ENCODE results near the gene MTMR11. TPM values are rescaled to one million over a fixed set of nuclear protein-coding genes. Genes with fewer than 3 reads are reported as not detected.

Gene MTMR11
- total and polyA plus RNA-seq, 2 of the 8 experiments (the other 6 are each of a cell fraction or from before 2014, with no cell fraction given), result 3.7 to 4.8 TPM

GRCh38 chr1:149937759-149938158 is 1.1 kb upstream of the MTMR11 start (continued):
- no peak for TF ChIP-seq CTBP2 (IDR thresholded peaks at IDR 0.05; ENCODE audit: borderline replicate concordance, insufficient read depth, insufficient read length, low read length)
- TF ChIP-seq TBP (IDR thresholded peaks at IDR 0.05; ENCODE audit: low read depth, low read length), result no peak
- no peak for TF ChIP-seq KDM1A (IDR thresholded peaks at IDR 0.05; ENCODE audit: borderline replicate concordance, low read length)
- no peak for TF ChIP-seq BRCA1 (IDR thresholded peaks at IDR 0.05; ENCODE audit: low read depth, low read length)

Data from H1 (cell line).